Neural progenitor cell (in vitro differentiated cells): ENCODE measurements around the gene INTS1. TPM values are rescaled to one million over a fixed set of nuclear protein-coding genes. Genes with fewer than 3 reads are reported as not detected.

Experiments
- DNase-seq: peaks from one replicate; pipeline ENCODE4 v3.0.0-alpha.2; 2016; ENCODE audit warnings: low spot score
- H2AFZ ChIP-seq: fragments of 200-600 bp; sonication (generic); replicated peaks from 2 replicates; pipeline ENCODE4 v1.6.1; 2016; ENCODE audit warnings: antibody characterized with exemption
- H3F3A ChIP-seq: fragments of 200-600 bp; sonication (generic); 2 replicates; pipeline ENCODE4 v1.6.1; 2016; ENCODE audit warnings: antibody characterized with exemption, low read depth
- H3K27ac ChIP-seq: fragments of 200-600 bp; sonication (generic); 2 replicates; pipeline ENCODE4 v1.5.1; 2016; ENCODE audit warnings: mild to moderate bottlenecking
- H3K27me3 ChIP-seq: fragments of 200-600 bp; sonication (generic); 2 replicates; pipeline ENCODE4 v1.6.1; 2016; ENCODE audit warnings: mild to moderate bottlenecking, moderate library complexity
- H3K36me3 ChIP-seq: fragments of 200-600 bp; sonication (generic); 2 replicates; pipeline ENCODE4 v1.5.1; 2016
- H3K4me1 ChIP-seq: fragments of 200-600 bp; sonication (generic); 2 replicates; pipeline ENCODE4 v1.6.1; 2016; ENCODE audit warnings: mixed run types
- H3K4me2 ChIP-seq: fragments of 200-600 bp; sonication (generic); 2 replicates; pipeline ENCODE4 v1.6.1; 2016
- H3K4me3 ChIP-seq: fragments of 200-600 bp; sonication (generic); 2 replicates; pipeline ENCODE4 v1.5.1; 2016
- H3K79me2 ChIP-seq: fragments of 200-600 bp; sonication (generic); 2 replicates; pipeline ENCODE4 v1.6.1; 2016; ENCODE audit warnings: low read depth
- H3K9ac ChIP-seq: fragments of 200-600 bp; sonication (generic); 2 replicates; pipeline ENCODE4 v1.6.1; 2016
- H3K9me3 ChIP-seq: fragments of 200-600 bp; sonication (generic); 2 replicates; pipeline ENCODE4 v1.5.1; 2016; ENCODE audit warnings: low read depth
- H4K20me1 ChIP-seq: fragments of 200-600 bp; sonication (generic); 2 replicates; pipeline ENCODE4 v1.6.1; 2016; ENCODE audit warnings: low read depth
- H3K27ac Mint-ChIP-seq: 3 replicates; pipeline ENCODE4 v1.8.0; 2021; ENCODE audit warnings: mixed read lengths
- H3K27me3 Mint-ChIP-seq: 2 replicates; pipeline ENCODE4 v1.8.0; 2022; ENCODE audit warnings: low read depth, mild to moderate bottlenecking, inconsistent platforms, moderate library complexity, mixed read lengths; ENCODE audit not compliant: insufficient read depth
- H3K36me3 Mint-ChIP-seq: 3 replicates; pipeline ENCODE4 v1.8.0; 2021; ENCODE audit warnings: mixed read lengths
- H3K4me1 Mint-ChIP-seq: 3 replicates; pipeline ENCODE4 v1.8.0; 2021; ENCODE audit warnings: mixed read lengths
- H3K4me3 Mint-ChIP-seq: 3 replicates; pipeline ENCODE4 v1.8.0; 2021; ENCODE audit warnings: mild to moderate bottlenecking, moderate library complexity, mixed read lengths
- H3K9me3 Mint-ChIP-seq: 3 replicates; pipeline ENCODE4 v1.8.0; 2020; ENCODE audit warnings: mixed read lengths
- EZH2 ChIP-seq: fragments of 200-600 bp; sonication (generic); IDR thresholded peaks from 2 replicates; pipeline ENCODE4 v1.6.1; 2017; ENCODE audit warnings: antibody characterized with exemption, mild to moderate bottlenecking, moderate library complexity
- EZH2phosphoT487 ChIP-seq: fragments of 200-600 bp; sonication (generic); IDR thresholded peaks from 2 replicates; pipeline ENCODE4 v1.6.1; 2017; ENCODE audit warnings: antibody characterized with exemption
- total RNA-seq: library from RNA; depleted of rRNA; stranded (reverse); fragments of >200 nt; gene quantifications from 2 replicates; pipeline ENCODE4 v1.2.3, GENCODE V29; 2015; ENCODE audit warnings: low replicate concordance
- TF ChIP-seq, protein P1 (sequence below): fragments of 200-600 bp; sonication (generic); IDR thresholded peaks from 2 replicates; pipeline ENCODE4 v1.5.1; 2017; ENCODE audit warnings: antibody characterized with exemption, mild to moderate bottlenecking

Gene INTS1
- total RNA-seq, 1 donor from 2014 or later: 16.5 TPM

DNA sequence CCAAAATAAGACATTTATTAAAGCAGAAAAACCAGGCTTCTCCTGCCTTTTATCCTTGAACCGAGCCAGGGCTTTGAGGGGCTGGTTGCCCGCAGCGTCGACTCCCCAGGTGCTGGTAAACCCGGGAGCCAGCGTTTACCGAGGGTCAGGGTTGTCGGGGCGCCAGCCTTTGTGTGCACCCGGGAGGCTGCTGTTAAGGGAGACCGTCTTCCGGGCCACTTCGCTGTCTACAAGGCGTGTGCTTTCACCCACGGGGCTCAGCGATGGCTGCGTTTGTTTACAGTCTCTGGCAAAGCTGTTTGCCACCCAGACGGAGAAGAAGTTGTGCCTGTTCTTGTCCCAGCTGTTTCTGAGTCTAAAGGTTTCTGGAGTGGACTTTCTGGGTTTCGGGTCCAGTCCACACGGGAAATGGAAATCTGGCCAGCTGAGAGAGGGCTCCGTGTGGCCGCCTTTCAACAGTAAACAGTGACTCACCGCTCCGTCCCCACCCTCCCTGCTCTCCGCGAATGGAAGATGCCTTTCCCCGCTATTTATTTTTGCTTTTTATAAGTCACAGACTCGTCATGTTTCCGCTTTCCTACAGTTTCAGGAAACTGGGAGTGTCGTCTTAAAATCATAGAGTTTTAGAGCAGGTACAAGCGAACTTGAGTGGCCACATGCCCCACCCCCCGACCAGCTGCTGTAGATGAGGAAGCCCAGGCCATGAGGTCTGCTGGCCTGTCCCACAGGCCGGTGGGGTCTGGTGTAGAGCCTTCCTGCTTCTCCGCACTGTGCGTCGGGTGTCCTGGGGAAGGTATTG, 28.5 kb upstream of the INTS1 start:
- no peak for DNase-seq
- Mint-ChIP-seq H3K36me3 (no peaks in the 10 kb centered on the region), H3K4me1 (peaks cover 42% of the 10 kb centered on the region), H3K9me3 (no peaks in the 10 kb centered on the region), H3K27ac (no peak overlapping the region), H3K27me3 (peaks cover 2% of the 10 kb centered on the region), H3K4me3 (peak overlapping the region; percentile 86)
- peaks cover 20% of the 10 kb centered on the region for H3K4me1 ChIP-seq
- no peaks in the 10 kb centered on the region for H3K36me3 ChIP-seq
- peaks cover 18% of the 10 kb centered on the region for H3F3A ChIP-seq
- H4K20me1 ChIP-seq: peaks cover 50% of the 10 kb centered on the region
- no peaks in the 10 kb centered on the region for H3K79me2 ChIP-seq
- H3K4me3 ChIP-seq: no peak overlapping the region
- TF ChIP-seq EZH2phosphoT487 (no peak), EZH2 (no peak)
- TF ChIP-seq, protein P1, sequence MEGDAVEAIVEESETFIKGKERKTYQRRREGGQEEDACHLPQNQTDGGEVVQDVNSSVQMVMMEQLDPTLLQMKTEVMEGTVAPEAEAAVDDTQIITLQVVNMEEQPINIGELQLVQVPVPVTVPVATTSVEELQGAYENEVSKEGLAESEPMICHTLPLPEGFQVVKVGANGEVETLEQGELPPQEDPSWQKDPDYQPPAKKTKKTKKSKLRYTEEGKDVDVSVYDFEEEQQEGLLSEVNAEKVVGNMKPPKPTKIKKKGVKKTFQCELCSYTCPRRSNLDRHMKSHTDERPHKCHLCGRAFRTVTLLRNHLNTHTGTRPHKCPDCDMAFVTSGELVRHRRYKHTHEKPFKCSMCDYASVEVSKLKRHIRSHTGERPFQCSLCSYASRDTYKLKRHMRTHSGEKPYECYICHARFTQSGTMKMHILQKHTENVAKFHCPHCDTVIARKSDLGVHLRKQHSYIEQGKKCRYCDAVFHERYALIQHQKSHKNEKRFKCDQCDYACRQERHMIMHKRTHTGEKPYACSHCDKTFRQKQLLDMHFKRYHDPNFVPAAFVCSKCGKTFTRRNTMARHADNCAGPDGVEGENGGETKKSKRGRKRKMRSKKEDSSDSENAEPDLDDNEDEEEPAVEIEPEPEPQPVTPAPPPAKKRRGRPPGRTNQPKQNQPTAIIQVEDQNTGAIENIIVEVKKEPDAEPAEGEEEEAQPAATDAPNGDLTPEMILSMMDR: no peak
- no peak overlapping the region for H3K27ac ChIP-seq
- H3K4me2 ChIP-seq: no peak overlapping the region
- no peaks in the 10 kb centered on the region for H3K9me3 ChIP-seq
- H3K9ac ChIP-seq: no peak overlapping the region
- H3K27me3 ChIP-seq: peaks cover 31% of the 10 kb centered on the region
- no peak overlapping the region for H2AFZ ChIP-seq

DNA sequence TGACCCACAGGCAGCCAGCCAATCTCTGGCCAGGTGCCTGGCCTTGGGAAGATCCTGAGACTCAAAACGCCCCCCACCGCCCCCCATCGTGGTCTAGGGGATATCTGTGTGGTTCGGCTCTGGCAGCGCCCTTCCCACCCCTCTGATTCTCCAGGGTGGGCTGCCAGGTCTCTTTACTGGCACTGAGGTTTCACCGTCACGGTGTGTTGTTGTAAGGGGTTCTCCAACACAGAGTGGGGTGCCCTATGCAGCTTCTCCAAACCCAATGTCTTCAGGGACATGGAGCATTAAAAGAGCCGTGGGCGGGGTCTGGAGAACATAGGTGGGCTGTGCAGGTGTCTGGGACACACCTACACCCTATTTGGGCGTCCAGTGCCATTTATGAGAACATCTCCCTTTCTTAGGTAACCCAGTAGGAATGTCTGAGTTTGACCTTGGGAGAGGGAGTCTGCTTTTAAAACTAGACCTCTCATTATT, 27.8 kb upstream of the INTS1 start:
- Histone ChIP-seq H3K4me1 (peaks cover 13% of the 10 kb centered on the region), H3K79me2 (no peaks in the 10 kb centered on the region), H3F3A (peaks cover 18% of the 10 kb centered on the region), H2AFZ (no peak overlapping the region), H3K27me3 (peaks cover 31% of the 10 kb centered on the region), H3K36me3 (no peaks in the 10 kb centered on the region), H3K9me3 (no peaks in the 10 kb centered on the region), H3K9ac (no peak overlapping the region), H3K4me2 (no peak overlapping the region), H4K20me1 (peaks cover 44% of the 10 kb centered on the region), H3K27ac (no peak overlapping the region), H3K4me3 (no peak overlapping the region)
- H3K9me3 Mint-ChIP-seq: no peaks in the 10 kb centered on the region
- H3K4me1 Mint-ChIP-seq: peaks cover 42% of the 10 kb centered on the region
- H3K4me3 Mint-ChIP-seq: peak overlapping the region; percentile 86
- H3K36me3 Mint-ChIP-seq: no peaks in the 10 kb centered on the region
- TF ChIP-seq EZH2: no peak
- TF ChIP-seq, protein P1: no peak
- no peak for TF ChIP-seq EZH2phosphoT487
- H3K27me3 Mint-ChIP-seq: peaks cover 2% of the 10 kb centered on the region
- H3K27ac Mint-ChIP-seq: no peak overlapping the region
- no peak for DNase-seq

DNA sequence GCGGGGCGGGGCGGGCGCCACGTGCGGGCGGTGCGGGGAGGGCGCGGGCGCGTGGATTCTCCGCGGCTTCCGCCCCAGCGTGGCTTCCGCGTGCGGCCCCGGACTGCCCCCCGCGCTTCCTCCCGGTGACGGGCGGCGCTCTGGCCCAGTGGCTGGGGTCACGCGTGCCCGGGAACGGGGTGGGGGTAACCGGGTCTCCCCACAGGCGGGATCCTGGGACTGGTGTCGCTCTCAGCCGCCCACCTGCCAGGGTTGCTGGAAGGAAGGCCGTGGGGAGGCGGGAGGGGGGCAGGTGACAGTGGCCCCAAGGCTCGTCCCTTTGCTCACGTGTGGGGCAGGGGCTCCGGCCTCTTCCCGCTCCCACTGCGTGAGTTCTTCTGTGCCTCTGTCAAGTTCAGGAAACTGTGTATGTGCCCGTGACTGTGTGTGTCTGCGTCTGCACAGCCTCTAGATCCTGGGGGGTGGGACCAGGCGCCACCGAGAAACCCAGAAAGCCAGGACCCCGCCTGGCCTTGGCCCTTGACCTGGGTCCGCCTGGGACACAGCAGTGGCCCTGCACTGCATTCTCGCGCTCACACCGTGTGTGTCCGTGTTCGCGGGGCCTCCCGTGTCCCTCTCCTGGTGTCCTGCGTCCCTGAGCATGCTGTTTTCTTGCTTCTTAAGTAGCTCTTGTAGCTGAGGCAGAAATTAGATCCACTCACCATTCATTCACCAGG, 27.2 kb upstream of the INTS1 start:
- Mint-ChIP-seq H3K36me3 (no peaks in the 10 kb centered on the region), H3K4me1 (peaks cover 43% of the 10 kb centered on the region), H3K27ac (no peak overlapping the region), H3K4me3 (peak overlapping the region; percentile 86), H3K27me3 (peaks cover 7% of the 10 kb centered on the region), H3K9me3 (no peaks in the 10 kb centered on the region)
- H3F3A ChIP-seq: peaks cover 18% of the 10 kb centered on the region
- no peak for DNase-seq
- H3K79me2 ChIP-seq: no peaks in the 10 kb centered on the region
- H3K27ac ChIP-seq: no peak overlapping the region
- peaks cover 35% of the 10 kb centered on the region for H3K27me3 ChIP-seq
- H3K4me3 ChIP-seq: peak overlapping the region; percentile 32
- peaks cover 38% of the 10 kb centered on the region for H4K20me1 ChIP-seq
- TF ChIP-seq EZH2phosphoT487 (no peak), EZH2 (no peak)
- TF ChIP-seq, protein P1: no peak
- peak overlapping the region; percentile 75 for H3K4me2 ChIP-seq
- no peak overlapping the region for H3K9ac ChIP-seq
- H2AFZ ChIP-seq: no peak overlapping the region
- no peaks in the 10 kb centered on the region for H3K36me3 ChIP-seq
- no peaks in the 10 kb centered on the region for H3K9me3 ChIP-seq
- H3K4me1 ChIP-seq: peaks cover 7% of the 10 kb centered on the region
